NCI-H748 (cell line): ENCODE data around the gene PNO1.

Experiments used
- DNase-seq: peaks from one replicate; lab custom pipeline; 2025; ENCODE audit not compliant: unreplicated experiment; lab: John Stamatoyannopoulos, UW

Gene PNO1

GRCh38 chr2:68193144-68193543 is 35.5 kb downstream of the PNO1 start:
- no peak for DNase-seq

GRCh38 chr2:68193787-68194372 is 36.2 kb downstream of the PNO1 start:
- no peak for DNase-seq

- DNase-seq, result no peak
These were observed 37.4 kb downstream of the PNO1 start for GRCh38 chr2:68195096-68195495.

GRCh38 chr2:68196120-68196716 is 38.5 kb downstream of the PNO1 start:
- DNase-seq, result peak; percentile 38

- DNase-seq, result no peak
These were observed 42.6 kb downstream of the PNO1 start for GRCh38 chr2:68200157-68200787.

GRCh38 chr2:68203587-68203986 is 45.9 kb downstream of the PNO1 start:
- DNase-seq, result no peak

- DNase-seq, result no peak
These were observed 49.1 kb downstream of the PNO1 start for GRCh38 chr2:68206793-68207192.

- DNase-seq, result no peak
These were observed 56.7 kb downstream of the PNO1 start for GRCh38 chr2:68214381-68214780.

GRCh38 chr2:68216454-68217310 is 59.0 kb downstream of the PNO1 start:
- DNase-seq, result no peak

- no peak for DNase-seq
These were observed 60.0 kb downstream of the PNO1 start for GRCh38 chr2:68217729-68218128.

GRCh38 chr2:68218343-68218901 is 60.7 kb downstream of the PNO1 start:
- no peak for DNase-seq

- DNase-seq, result no peak
These were observed 64.6 kb downstream of the PNO1 start for GRCh38 chr2:68222287-68222686.

GRCh38 chr2:68223419-68223818 is 65.7 kb downstream of the PNO1 start:
- no peak for DNase-seq

- DNase-seq, result peak; percentile 4
These were observed 67.5 kb downstream of the PNO1 start for GRCh38 chr2:68225119-68225632.
